Loucy (cell line): ENCODE data around the gene PDE8A.

Source experiments
- CTCF ChIP-seq: fragments of 200-600 bp; sonication (generic); conservative IDR thresholded peaks from 2 replicates; pipeline ENCODE4 v1.5.1; 2014; ENCODE audit warnings: mild to moderate bottlenecking, antibody characterized with exemption, low read length
- EZH2phosphoT487 ChIP-seq: fragments of 200-600 bp; IDR thresholded peaks from 2 replicates; pipeline ENCODE4 v1.6.1; 2018; ENCODE audit warnings: antibody characterized with exemption, mild to moderate bottlenecking, moderate library complexity, borderline replicate concordance

GRCh38 chr15:84949845-84950569 lies 31.6 kb upstream of the PDE8A start:
- TF ChIP-seq EZH2phosphoT487 (no peak), CTCF (no peak)
